GM21447 (cell line): ENCODE results near the gene OMD.

ENCODE experiments used
- ATAC-seq: cut with Tn5 transposase; IDR thresholded peaks from one replicate; pipeline ENCODE4 v1.9.1; 2021; ENCODE audit not compliant: unreplicated experiment

Gene OMD

GRCh38 chr9:92373167-92373566 lies 51.1 kb downstream of the OMD start:
- no peak for ATAC-seq

GRCh38 chr9:92369075-92369474 lies 55.2 kb downstream of the OMD start:
- ATAC-seq = no peak
